Activated naive CD4-positive, alpha-beta T cell treated with anti-CD3 and anti-CD28 coated beads, Interleukin-2, amount 50 U/mL, for 24 hours (primary cell): ENCODE results near the gene HOPX.
"Not testable (repeated sequence)": the region's sequence is repeated elsewhere in the genome, so short reads cannot be mapped to it uniquely, and the experiment has no call there.

Source experiments
- H3K27ac Mint-ChIP-seq: one replicate; pipeline ENCODE4 v1.8.0; 2021; ENCODE audit warnings: mild to moderate bottlenecking, mixed read lengths
- H3K27me3 Mint-ChIP-seq: one replicate; pipeline ENCODE4 v1.8.0; 2021; ENCODE audit warnings: mixed read lengths
- H3K36me3 Mint-ChIP-seq: one replicate; pipeline ENCODE4 v1.8.0; 2021; ENCODE audit warnings: mixed read lengths
- H3K4me1 Mint-ChIP-seq: one replicate; pipeline ENCODE4 v1.8.0; 2021; ENCODE audit warnings: mixed read lengths
- H3K4me3 Mint-ChIP-seq: one replicate; pipeline ENCODE4 v1.8.0; 2021; ENCODE audit warnings: mild to moderate bottlenecking, mixed read lengths
- H3K9me3 Mint-ChIP-seq: one replicate; pipeline ENCODE4 v1.8.0; 2021; ENCODE audit warnings: mixed read lengths

The HOPX gene

DNA sequence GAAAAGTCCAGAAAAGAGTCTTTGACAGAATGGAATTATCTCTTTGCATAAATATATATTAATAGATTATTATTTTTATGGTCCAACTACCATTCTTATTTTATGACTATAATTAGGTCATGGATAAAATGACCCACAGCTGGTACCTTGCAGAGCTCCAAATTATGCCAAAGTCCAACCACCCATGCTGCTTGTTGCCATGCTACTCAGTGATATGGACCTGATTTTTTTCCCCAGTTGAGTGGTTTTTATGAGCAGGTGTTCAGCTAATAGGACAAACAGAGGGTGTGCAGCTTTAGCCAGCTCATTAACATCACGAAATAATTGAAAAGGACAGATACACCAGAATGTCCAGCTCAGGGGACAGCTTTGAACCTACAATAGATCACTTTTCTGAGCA is 9.7 kb downstream of the HOPX start:
- H3K36me3 Mint-ChIP-seq, result peaks cover 2% of the 10 kb centered on the region
- H3K4me1 Mint-ChIP-seq, result no peaks in the 10 kb centered on the region
- no peak overlapping the region for H3K4me3 Mint-ChIP-seq
- no peaks in the 10 kb centered on the region for H3K9me3 Mint-ChIP-seq
- peaks cover 3% of the 10 kb centered on the region for H3K27me3 Mint-ChIP-seq
- H3K27ac Mint-ChIP-seq, result no peak overlapping the region

DNA sequence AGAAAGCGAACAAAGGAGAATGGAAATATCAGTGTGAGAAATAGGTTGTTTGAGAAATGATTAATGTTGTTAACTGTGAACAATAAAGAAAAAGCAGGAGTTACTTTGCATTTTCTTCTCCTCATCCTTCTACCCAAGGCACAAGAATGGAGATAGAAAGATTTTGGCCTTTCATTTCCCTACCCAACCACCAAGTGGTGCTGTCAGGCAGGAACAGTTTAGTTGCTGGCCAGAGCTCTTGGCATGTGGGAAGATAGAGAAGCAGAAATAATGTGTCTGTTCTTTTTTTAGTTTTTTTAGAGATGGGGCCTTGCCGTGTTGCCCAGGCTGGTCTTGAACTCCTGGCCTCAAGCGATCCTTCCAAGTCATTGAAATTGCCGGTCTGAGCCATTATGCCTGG is 12.8 kb downstream of the HOPX start:
- Mint-ChIP-seq H3K9me3 (no peaks in the 10 kb centered on the region), H3K4me3 (no peak overlapping the region), H3K27ac (no peak overlapping the region), H3K4me1 (no peaks in the 10 kb centered on the region), H3K27me3 (peaks cover 6% of the 10 kb centered on the region), H3K36me3 (peaks cover 2% of the 10 kb centered on the region)

DNA sequence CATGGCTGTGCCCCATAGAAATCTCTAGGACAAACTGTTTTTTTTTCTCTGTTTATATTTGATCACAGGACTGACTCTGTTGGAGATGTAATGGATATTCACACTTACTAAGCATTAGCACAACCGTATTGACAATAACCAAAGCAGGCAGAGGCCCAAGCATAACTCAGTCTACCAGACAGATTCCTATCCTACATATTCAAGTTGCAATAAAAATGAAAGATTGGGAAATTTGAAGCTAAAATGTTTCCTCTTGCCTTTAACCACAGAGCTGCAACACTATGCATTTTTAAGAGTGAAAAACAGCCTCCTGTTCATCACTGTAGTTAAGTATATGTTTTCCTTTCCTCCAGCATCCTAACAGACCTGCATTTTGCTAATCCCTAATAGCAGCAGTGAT is 13.7 kb downstream of the HOPX start:
- H3K9me3 Mint-ChIP-seq, H3K4me1 Mint-ChIP-seq, H3K27me3 Mint-ChIP-seq, H3K4me3 Mint-ChIP-seq, H3K27ac Mint-ChIP-seq, H3K36me3 Mint-ChIP-seq: not testable (repeated sequence)

DNA sequence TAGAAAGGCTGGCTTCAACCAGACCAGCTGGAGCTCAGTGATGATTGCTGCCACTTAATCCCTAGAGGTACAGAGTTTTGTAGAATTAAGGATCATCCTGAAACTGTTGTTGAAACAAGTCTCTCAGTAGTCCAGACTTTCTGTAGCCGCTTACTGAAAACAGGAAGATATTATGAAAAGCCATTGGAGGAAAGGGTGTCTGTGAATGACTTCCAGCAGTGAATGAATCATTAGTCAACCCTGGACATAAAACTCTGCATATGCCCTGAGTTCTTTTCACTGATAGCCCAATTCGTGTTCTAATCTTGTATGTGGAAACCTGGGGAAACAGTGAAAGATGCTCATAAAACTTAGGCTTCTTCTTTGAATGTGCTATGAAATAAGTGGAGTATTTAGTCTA is 14.8 kb downstream of the HOPX start:
- Mint-ChIP-seq H3K27me3 (peaks cover 6% of the 10 kb centered on the region), H3K4me1 (no peaks in the 10 kb centered on the region), H3K27ac (no peak overlapping the region), H3K4me3 (no peak overlapping the region), H3K36me3 (peaks cover 2% of the 10 kb centered on the region), H3K9me3 (no peaks in the 10 kb centered on the region)

DNA sequence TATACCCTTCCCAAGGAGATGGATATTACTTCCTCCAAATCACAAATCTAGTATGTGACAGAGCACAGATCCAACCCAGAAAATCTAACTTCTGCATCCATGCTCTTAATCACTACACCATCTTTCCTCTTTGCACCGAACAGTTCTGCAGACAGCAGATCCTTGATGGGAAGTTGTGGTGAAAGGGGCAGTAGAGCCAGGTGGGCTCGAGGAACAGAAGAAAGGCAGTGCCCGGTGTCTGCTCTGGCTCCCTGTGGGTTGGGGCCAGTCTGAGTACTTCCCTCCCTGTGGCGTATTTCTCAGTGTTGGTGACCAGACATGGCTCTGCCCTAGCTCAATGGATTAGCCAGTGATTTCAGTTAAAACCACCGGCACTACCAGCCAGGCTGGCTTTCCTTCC is 15.3 kb downstream of the HOPX start:
- Mint-ChIP-seq H3K27ac (no peak overlapping the region), H3K4me3 (no peak overlapping the region)

DNA sequence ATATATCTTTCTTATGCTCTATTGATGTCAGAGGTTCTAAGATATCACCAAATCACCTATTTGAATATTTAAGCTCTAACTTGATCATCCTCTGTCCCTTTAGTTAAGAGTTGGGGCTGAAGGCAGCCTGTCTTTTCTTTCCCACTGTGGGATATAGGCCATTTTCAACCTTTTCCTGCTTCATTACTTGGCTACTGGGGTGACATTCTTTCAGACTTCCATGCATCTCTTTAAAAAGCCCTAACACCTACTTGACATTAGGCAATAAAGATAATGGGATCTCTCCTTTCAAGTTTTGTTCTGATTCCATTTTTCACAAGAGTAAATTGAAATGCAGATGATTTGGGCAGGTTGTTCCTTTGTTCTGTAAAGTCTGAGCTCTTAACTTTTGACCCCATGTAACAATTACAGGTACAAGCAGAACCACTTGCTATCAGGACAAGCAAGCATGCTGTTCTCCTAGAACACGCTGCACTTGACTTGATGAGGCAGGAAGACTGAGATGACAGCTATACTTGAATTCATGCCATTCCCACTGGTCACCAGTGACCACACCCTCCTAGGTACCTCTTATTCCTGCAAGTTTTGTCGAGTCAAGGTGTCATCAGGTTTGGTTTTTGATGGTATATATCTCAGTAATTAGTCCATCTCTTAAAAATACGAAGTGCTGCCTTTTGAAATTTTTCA is 18.2 kb downstream of the HOPX start:
- Mint-ChIP-seq H3K27ac (no peak overlapping the region), H3K27me3 (peaks cover 14% of the 10 kb centered on the region), H3K4me1 (no peaks in the 10 kb centered on the region), H3K9me3 (no peaks in the 10 kb centered on the region), H3K36me3 (no peaks in the 10 kb centered on the region), H3K4me3 (no peak overlapping the region)

More for the DNA sequence above, 15.3 kb downstream of the HOPX start:
- Mint-ChIP-seq H3K9me3 (no peaks in the 10 kb centered on the region), H3K4me1 (no peaks in the 10 kb centered on the region), H3K27me3 (peaks cover 8% of the 10 kb centered on the region), H3K36me3 (peaks cover 2% of the 10 kb centered on the region)

DNA sequence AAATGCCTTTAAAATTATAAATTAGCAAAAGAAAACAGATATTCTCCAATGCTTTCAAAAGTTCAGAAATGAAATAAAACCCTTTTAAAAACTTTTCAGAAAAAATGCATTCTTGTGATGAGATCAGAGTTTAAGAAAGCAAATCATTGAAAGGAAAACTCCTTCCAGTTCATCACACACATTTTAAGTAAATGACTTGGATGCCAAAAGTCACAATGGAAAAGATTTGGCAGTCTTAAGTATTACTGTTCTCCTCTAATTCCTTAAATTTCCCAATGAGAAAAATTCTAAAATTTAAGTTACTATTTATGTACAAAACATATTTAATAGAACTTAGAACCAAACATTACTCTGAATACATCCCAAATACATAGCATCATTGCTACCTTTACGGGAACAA is 21.1 kb downstream of the HOPX start:
- Mint-ChIP-seq H3K27ac (no peak overlapping the region), H3K27me3 (peaks cover 19% of the 10 kb centered on the region), H3K36me3 (no peaks in the 10 kb centered on the region), H3K4me3 (no peak overlapping the region), H3K9me3 (no peaks in the 10 kb centered on the region), H3K4me1 (peaks cover 15% of the 10 kb centered on the region)

DNA sequence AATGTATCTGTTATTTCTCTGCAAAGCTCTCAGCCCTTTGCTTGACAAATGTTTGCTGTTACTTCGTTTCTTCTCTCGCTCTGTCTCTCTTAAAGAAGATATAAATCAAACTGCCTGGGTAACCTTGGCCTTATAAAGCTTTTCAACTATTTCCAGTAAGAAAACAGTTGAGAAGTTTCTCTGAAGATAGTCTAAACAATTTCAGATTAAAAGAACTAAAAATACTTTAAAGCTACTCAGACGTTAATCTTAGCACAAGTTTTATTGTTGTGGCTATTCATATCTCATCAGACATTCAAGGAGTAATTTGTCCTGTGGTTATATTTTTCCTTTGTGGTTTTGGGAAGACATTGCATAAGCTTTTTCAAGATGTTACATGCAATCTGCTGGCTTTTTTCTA is 22.6 kb downstream of the HOPX start:
- no peaks in the 10 kb centered on the region for H3K9me3 Mint-ChIP-seq
- no peaks in the 10 kb centered on the region for H3K36me3 Mint-ChIP-seq
- no peak overlapping the region for H3K4me3 Mint-ChIP-seq
- no peak overlapping the region for H3K27ac Mint-ChIP-seq
- H3K27me3 Mint-ChIP-seq, result peaks cover 22% of the 10 kb centered on the region
- peaks cover 29% of the 10 kb centered on the region for H3K4me1 Mint-ChIP-seq

DNA sequence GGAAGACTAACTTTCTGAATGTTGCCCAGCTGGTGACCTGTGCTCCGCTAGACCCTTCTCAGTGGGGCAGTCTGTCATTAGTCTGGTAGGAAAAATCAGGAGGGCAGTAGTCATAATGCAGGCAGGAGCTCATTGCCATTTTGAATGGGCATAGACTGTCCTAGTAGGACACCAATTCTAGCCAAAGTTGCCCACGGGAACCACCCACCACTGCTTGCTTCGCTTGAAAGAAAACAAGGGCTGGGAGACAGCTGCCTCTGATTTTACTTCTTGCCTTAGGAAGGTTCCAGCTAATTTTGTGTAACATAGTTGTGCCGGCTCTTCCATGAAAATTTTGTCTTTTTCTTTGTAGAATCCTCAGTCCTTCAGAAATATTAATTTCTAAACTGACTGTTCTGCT is 23.3 kb downstream of the HOPX start:
- Mint-ChIP-seq H3K36me3 (no peaks in the 10 kb centered on the region), H3K9me3 (no peaks in the 10 kb centered on the region), H3K4me3 (no peak overlapping the region), H3K4me1 (peaks cover 34% of the 10 kb centered on the region), H3K27ac (no peak overlapping the region), H3K27me3 (peaks cover 22% of the 10 kb centered on the region)

DNA sequence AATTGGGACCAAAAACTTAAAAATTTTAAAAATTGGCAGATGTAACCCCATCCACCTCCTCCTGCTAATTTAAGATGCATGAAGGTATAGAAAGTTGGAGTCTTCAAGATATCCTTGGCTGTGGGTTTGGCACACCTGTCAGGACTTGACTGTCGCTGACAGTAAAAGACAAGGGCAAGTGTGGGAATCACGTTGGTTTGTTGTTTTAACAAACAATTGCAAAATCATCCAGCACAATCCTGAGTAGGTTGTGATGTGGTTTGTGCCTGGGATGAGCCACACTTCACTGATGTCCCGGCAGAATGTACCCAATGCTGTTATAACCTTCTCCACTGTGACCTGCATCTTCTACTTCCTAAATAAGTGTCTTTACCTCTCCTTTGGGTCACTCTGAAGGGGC is 24.0 kb downstream of the HOPX start:
- H3K4me3 Mint-ChIP-seq, result peak overlapping the region; percentile 76
- no peaks in the 10 kb centered on the region for H3K36me3 Mint-ChIP-seq
- H3K27ac Mint-ChIP-seq, result no peak overlapping the region
- H3K27me3 Mint-ChIP-seq, result peaks cover 22% of the 10 kb centered on the region
- H3K4me1 Mint-ChIP-seq, result peaks cover 39% of the 10 kb centered on the region
- H3K9me3 Mint-ChIP-seq, result no peaks in the 10 kb centered on the region

DNA sequence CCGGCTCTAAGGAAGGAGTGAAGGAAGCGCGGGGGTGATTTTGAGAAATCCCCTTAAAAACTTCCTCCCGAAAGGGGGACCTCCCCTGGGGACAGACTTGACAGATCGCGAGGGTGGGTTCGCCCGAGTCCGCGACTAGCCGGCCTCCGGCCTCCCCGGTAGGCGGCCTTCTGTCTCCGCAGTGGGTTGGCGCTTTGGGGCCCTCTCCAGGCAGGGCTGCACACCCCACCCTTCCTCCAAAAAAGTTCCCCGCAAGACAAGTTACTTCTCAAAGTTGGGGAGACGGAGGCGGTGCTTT is 24.8 kb downstream of the HOPX start:
- Mint-ChIP-seq H3K36me3 (no peaks in the 10 kb centered on the region), H3K27ac (peak overlapping the region; percentile 68), H3K4me3 (peak overlapping the region; percentile 76), H3K9me3 (no peaks in the 10 kb centered on the region), H3K27me3 (peaks cover 22% of the 10 kb centered on the region), H3K4me1 (peaks cover 46% of the 10 kb centered on the region)

DNA sequence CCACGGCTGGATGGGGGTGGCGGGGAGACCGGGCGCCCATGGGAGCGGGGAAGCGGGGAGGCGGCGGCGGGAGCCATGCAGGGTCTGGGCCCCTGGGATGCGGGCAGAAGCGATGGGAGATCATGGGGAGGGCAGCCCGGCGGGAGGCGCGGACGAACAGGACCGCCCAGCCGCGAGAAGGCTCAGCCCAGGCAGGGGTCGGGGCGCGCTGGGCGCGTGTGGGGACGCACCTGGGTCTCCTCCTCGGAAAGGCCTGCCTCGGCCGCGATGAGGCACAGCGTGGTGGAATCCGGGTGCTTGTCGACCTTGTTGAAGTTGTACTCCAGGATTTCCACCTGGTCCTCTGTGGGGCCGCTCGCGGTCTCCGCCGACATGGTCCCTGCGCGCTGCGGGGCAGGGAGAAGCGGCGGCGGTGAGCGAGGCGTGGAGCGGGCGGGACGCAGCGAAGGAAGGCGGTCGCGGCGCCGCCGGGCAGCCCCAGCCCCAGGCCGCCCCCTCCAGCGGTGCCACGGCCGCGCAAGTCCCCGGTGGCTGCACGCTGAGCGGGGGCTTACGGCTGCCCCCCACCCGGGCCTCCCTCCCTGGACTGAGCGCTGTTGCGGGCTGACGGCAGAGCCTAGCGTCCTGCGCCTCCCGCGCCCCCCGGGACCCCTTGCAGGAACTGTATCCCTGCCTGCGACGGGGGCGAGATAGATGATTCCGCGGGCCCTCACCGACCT is 25.3 kb downstream of the HOPX start:
- Mint-ChIP-seq H3K27me3 (peaks cover 20% of the 10 kb centered on the region), H3K9me3 (no peaks in the 10 kb centered on the region), H3K36me3 (no peaks in the 10 kb centered on the region), H3K4me1 (peaks cover 51% of the 10 kb centered on the region), H3K27ac (no peak overlapping the region), H3K4me3 (peak overlapping the region; percentile 90)

DNA sequence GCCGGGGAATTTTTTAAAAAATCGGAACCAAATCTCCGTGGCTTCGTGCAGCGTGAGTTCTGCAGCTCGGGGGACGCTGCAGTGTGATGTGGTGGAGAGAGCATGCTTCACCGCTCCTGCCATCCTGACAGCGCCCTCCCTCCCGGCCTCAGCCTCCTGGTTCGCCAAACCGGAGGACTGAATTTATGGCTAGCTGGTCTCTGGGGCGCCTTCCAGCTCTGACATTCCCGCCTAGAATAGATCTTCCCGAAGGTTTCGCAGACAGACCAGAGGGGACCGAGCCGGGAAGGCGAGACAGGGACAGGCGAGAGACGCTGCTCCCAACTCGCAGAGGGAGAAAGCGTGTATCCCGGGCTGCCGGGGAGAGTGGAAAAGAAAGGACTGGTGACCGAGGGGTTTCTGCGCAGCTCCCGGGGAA is 25.9 kb downstream of the HOPX start:
- peaks cover 57% of the 10 kb centered on the region for H3K4me1 Mint-ChIP-seq
- H3K27me3 Mint-ChIP-seq, result peaks cover 18% of the 10 kb centered on the region
- peak overlapping the region; percentile 90 for H3K4me3 Mint-ChIP-seq
- no peaks in the 10 kb centered on the region for H3K9me3 Mint-ChIP-seq
- H3K27ac Mint-ChIP-seq, result no peak overlapping the region
- no peaks in the 10 kb centered on the region for H3K36me3 Mint-ChIP-seq

DNA sequence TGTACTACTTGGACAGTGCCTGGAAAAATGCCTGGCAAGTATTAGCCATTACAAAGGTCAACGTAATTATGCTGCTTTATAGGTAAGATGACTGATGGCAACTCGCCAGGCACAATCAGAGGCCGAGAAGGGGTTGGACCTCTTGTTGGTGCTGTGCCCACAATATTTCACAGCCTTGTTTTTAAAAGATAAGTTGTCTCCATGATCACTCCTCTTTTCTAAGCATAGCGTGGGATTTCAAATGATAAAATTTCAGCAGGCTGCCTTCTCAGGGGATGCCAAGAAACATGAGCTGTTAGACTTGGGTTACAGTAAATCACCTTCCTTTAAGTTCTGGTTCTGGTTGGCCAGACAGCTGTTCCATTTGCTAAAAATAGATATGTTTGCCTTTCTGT is 26.9 kb downstream of the HOPX start:
- peak overlapping the region; percentile 90 for H3K4me3 Mint-ChIP-seq
- H3K9me3 Mint-ChIP-seq, result no peaks in the 10 kb centered on the region
- H3K4me1 Mint-ChIP-seq, result peaks cover 65% of the 10 kb centered on the region
- H3K27me3 Mint-ChIP-seq, result peaks cover 16% of the 10 kb centered on the region
- no peaks in the 10 kb centered on the region for H3K36me3 Mint-ChIP-seq
- H3K27ac Mint-ChIP-seq, result no peak overlapping the region

DNA sequence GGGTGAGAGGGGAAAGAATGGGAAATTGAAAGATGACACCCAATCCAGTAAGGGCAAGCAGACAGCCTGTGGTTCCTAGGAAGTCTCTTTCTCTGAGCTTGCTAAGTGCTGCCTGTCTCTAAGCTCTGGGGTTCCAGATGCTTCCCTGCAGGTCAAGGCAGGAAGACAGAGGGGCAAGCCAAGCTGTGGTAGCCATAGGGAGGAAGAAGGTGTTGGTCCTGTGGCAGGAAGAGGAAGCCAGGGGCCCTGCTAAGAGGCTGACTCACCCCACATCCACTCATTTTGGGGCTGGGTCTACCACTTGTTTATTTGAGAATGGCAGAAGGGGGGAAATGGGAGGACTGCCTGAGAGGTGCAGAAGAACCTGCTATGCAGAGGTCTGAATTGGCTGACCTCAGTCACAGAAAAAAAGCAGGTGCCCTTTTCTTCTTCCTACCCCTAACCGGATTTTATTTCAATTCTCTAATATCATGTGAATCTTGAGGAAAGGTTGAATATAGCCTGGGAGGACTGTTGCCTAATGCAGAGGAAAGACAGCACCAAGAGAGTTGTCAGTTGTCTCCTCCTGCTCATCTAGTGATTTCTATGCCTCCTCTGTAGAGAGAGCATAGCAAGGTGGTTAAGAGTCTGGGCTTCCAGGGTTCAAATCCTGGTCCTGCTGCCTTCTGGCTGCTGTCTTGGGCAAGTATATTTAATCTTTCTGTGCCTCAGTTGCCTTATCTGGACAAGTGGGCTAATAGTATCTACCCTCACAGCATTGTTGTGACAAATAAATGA is 27.4 kb downstream of the HOPX start:
- Mint-ChIP-seq H3K27ac (no peak overlapping the region), H3K27me3 (peaks cover 16% of the 10 kb centered on the region), H3K4me1 (peaks cover 69% of the 10 kb centered on the region), H3K36me3 (no peaks in the 10 kb centered on the region), H3K4me3 (peak overlapping the region; percentile 90), H3K9me3 (no peaks in the 10 kb centered on the region)

DNA sequence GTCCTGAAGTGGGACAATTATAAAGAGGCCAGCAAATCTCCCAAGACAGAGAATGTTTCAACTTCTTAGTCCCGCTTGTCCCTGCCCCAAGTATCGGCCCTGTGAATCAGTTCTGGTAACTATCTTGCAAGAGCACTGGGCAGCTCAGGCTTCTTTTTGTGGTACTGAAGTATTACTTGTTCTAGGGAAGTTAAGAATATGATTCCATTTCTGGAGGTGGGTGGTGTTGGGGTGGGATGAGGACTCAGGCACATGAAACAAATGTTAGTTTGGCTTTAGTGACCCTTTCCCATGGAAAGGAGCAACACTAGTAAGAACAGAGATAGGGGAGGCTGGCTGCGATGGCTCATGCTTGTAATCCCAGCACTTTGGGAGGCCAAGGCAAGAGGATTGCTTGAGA is 28.9 kb downstream of the HOPX start:
- H3K27ac Mint-ChIP-seq, result no peak overlapping the region
- H3K27me3 Mint-ChIP-seq, result peaks cover 10% of the 10 kb centered on the region
- no peak overlapping the region for H3K4me3 Mint-ChIP-seq
- peaks cover 64% of the 10 kb centered on the region for H3K4me1 Mint-ChIP-seq
- no peaks in the 10 kb centered on the region for H3K9me3 Mint-ChIP-seq
- H3K36me3 Mint-ChIP-seq, result no peaks in the 10 kb centered on the region
